GM12864 (cell line): ENCODE results near the gene PAPPA.

Experiments used
- DNase-seq: peaks from one replicate; pipeline ENCODE4 v3.0.0-alpha.2; 2011; ENCODE audit warnings: low read depth
- H3K4me3 ChIP-seq: 2 replicates; pipeline ENCODE4 v1.5.1; 2011; ENCODE audit warnings: mild to moderate bottlenecking, low read depth, low read length, control low read depth
- TF ChIP-seq, protein P1 (sequence below): IDR thresholded peaks from 2 replicates; pipeline ENCODE4 v1.5.1; 2011; ENCODE audit warnings: low read depth, mild to moderate bottlenecking, moderate library complexity, low read length, control low read depth, inconsistent platforms; ENCODE audit errors: missing control alignments

PAPPA gene

DNA sequence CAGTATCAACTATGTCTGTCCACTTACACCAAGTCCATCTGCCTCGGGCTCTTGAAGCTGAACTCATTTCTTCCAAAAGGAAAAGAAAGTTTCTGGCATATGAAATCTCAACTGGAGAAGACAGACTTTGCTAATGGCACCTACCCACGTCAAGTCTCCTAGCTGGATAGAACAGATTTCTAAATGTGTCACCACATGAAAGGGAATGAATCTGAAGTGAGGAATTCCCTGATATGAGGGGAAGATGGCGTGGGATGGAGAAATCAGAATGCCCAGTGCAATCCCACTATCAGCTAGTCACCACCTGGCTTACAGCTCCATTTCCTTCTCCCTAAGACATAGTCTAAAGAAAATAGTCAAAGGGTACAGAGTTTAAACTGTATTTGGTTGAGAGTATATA lies 144.7 kb downstream of the PAPPA start:
- DNase-seq, result no peak
- no peak overlapping the region for H3K4me3 ChIP-seq
- TF ChIP-seq, protein P1, sequence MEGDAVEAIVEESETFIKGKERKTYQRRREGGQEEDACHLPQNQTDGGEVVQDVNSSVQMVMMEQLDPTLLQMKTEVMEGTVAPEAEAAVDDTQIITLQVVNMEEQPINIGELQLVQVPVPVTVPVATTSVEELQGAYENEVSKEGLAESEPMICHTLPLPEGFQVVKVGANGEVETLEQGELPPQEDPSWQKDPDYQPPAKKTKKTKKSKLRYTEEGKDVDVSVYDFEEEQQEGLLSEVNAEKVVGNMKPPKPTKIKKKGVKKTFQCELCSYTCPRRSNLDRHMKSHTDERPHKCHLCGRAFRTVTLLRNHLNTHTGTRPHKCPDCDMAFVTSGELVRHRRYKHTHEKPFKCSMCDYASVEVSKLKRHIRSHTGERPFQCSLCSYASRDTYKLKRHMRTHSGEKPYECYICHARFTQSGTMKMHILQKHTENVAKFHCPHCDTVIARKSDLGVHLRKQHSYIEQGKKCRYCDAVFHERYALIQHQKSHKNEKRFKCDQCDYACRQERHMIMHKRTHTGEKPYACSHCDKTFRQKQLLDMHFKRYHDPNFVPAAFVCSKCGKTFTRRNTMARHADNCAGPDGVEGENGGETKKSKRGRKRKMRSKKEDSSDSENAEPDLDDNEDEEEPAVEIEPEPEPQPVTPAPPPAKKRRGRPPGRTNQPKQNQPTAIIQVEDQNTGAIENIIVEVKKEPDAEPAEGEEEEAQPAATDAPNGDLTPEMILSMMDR, result no peak

DNA sequence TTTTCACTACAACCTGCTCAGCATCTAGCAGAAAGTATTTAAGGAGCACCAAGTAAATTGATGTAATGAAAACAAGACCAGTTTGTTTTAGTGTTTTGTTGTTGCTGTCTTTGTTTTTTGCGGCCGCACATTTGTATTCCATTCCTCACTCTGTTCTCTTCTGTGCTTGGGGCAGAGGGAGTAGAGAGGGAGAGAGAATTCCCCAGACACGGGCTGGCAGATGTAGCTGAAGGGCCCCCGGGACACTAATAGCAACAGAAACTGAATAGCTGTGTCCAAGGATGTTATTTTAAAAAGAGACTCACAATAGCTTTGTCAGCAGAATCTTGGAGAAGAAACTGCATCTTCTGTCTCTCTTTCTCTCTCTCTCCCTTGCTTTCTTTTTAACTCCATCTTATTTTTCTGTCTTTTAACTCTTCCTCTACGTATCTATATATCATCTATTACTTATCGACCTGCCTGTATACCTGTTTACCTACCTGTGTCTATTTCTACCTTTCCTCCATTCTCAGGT lies 145.3 kb downstream of the PAPPA start:
- no peak for DNase-seq
- no peak overlapping the region for H3K4me3 ChIP-seq
- TF ChIP-seq, protein P1, result no peak

DNA sequence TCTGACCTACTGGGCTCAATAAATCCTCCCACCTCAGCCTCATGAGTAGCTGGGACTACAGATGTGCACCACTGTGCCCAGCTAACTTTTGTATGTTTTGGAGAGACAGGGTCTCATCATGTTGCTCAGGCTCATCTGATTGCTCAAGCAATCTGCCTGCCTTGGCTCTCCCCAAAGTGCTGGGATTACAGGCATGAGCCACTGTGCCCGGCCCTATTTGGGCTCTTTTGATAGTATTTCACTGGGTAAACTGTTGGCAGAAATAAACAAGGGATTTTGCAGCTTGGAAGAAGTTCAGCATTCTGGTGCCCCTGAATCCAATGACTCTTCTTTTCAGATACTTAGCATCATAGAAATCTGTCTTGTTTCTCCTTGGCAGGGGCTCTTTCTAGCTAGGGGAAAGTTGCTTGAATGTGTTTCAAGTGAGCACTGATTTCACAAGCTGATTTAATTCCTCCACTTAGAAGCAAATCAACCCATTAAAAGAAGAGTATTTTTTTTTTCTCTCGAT lies 146.8 kb downstream of the PAPPA start:
- H3K4me3 ChIP-seq, result no peak overlapping the region
- no peak for DNase-seq
- TF ChIP-seq, protein P1, result no peak

DNA sequence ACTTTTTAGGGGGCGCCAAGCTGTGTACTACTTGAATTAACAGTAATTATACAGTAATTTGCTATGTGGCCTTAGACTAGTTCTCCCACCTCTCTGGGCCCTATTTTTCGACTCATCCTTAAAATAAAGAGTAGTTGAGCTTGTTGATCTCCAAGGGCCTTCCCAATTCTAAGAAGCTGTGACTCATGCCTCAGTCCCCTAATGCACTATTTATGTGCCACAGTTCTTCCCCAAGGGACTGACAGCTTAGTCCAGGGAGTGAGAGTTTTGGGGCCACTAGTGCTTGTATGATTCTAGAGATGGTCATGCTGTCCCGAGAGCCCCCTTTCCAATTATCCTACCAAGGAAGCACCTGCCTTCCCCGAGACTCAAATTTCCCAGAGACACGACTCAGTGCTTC lies 149.7 kb downstream of the PAPPA start:
- no peak overlapping the region for H3K4me3 ChIP-seq
- TF ChIP-seq, protein P1, result no peak
- DNase-seq, result no peak

DNA sequence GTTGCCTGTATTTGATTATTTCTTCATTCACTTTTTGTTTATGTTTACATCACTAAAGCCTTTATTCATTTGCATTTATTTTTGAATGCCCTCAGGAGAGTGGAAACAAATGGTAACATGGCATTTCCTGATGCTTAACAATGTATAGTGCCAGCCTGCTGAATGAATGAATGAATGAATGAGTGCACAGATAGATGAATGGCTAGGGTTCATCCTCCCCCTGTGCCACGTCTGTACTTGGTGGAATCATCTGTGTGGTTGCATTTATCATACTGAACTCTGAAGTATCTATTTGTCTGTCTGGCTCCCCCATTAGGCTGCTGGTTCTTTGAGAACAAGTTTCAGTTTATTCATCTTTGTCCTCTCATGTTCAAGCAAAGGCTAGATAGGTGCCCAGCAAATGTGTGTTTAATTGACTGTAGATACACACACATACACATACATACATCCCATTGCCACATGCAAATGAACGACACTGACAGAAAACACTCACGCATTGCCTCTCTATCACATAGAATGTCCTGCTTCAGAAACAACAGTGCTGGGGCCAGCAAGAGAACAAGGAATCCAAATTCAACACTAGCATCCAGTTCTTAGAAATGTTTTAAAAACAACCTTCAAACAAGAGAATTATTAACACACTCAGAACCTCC lies 150.4 kb downstream of the PAPPA start:
- H3K4me3 ChIP-seq, result no peak overlapping the region
- no peak for DNase-seq
- TF ChIP-seq, protein P1, result no peak

DNA sequence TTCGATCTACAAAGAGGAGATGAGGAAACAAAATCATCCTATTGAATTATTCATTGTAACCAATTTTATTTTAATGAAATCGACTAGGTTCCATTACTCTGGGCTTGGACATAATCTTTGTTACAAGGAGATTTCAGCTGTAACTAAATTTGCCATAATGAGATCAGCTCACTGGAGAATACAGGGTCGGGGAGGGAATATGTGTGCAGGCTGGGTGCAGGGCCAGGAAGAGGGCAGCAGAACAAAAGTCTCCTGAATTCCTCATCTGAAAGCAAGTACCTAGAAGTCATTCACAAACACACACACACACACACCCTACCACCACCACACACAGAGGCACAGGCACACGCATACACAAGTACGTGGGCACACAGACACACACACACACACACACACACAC lies 151.2 kb downstream of the PAPPA start:
- H3K4me3 ChIP-seq, result no peak overlapping the region
- TF ChIP-seq, protein P1, result no peak
- DNase-seq, result no peak

DNA sequence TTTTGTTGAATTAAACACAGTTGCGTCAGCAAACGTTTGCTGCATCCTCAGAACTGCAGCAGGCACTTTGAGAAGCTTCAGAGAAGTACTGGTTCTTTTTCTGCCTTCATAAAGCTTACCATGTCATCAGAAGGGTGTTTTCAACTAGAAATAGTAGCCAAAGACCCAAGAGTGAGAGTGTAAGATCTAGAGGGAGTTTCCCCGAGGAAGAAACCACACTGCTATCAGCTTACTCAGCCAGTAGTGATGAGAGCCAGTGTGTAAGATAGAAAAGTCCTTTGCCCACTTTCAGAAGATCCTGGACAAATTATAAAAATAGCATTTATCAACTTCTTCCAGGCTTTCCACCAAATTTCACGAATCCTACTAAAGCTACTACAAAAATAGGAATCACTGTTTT lies 154.5 kb downstream of the PAPPA start:
- TF ChIP-seq, protein P1, result no peak
- no peak for DNase-seq

More for the DNA sequence above, 154.5 kb downstream of the PAPPA start:
- H3K4me3 ChIP-seq, result no peak overlapping the region
